GM21447 (cell line): ENCODE data around the gene MTRF1L.
"Not testable (repeated sequence)": the region's sequence is repeated elsewhere in the genome, so short reads cannot be mapped to it uniquely, and the experiment has no call there.

Experiments
- ATAC-seq: cut with Tn5 transposase; IDR thresholded peaks from one replicate; pipeline ENCODE4 v1.9.1; 2021; ENCODE audit not compliant: unreplicated experiment

MTRF1L gene

DNA sequence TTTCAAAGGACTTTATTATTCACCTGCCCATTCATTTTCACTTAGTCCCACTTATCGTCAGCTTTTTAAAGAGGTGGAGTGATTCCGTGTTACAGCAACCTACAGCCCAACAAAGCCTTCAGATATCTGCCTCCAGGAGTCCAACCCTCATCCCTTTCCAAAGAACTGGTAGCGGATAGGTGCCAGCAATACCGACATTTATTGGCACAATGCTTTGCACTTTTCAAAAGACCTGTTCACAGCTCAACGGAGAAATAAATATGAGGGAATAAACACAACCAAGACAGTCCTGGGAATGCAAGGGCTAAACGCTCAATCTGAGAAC, 819 bp upstream of the MTRF1L start:
- ATAC-seq, result peak; percentile 5

GRCh38 chr6:153001767-153002612, 519 bp downstream of the MTRF1L start:
- ATAC-seq, result peak; percentile 25

- not testable (repeated sequence) for ATAC-seq
Observed at GRCh38 chr6:153000790-153001189, 1.7 kb downstream of the MTRF1L start.

- no peak for ATAC-seq
Observed at GRCh38 chr6:153000243-153000642, 2.3 kb downstream of the MTRF1L start.

GRCh38 chr6:152999538-152999937, 3.0 kb downstream of the MTRF1L start:
- ATAC-seq, result not testable (repeated sequence)

DNA sequence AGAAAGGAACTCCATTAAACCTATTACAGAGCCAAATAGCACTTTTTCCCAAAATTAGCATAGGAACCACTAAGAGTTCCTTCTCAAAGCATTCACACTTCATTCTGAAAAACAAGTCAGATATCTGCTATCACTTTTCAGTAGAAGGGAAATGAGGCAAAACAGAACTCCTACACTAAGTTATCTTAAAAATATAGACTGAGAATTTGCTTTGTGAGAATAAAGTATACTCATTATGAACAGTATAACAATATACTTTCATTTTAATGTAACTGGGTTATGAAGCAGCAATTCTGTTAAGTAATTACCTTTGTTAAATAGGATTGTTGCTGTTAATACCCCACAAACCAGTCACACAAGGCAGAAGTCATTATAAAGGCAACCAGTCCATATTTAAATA, 8.7 kb downstream of the MTRF1L start:
- ATAC-seq, result no peak

GRCh38 chr6:152993431-152993830, 9.1 kb downstream of the MTRF1L start:
- ATAC-seq, result no peak

DNA sequence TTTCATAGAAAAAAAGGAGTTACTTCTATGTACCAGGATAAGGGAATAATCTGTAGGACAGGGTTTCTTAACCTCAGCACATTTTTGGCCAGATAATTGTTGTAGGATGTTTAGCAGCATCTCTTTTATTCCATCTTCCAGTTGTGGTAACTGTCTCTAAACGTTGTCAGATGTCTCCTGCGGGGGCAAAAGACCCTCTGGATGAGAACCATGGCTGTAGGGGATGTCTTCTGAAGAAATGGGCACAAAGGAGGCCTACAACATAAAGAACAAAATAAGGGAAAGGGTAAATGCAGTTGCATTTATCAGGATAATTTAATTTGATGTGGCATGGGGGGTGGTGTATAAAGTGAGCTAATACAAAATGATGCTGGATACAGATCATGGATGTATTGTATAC, 15.5 kb downstream of the MTRF1L start:
- ATAC-seq, result no peak

- not testable (repeated sequence) for ATAC-seq
Observed at GRCh38 chr6:152985300-152985699, 17.2 kb downstream of the MTRF1L start.

DNA sequence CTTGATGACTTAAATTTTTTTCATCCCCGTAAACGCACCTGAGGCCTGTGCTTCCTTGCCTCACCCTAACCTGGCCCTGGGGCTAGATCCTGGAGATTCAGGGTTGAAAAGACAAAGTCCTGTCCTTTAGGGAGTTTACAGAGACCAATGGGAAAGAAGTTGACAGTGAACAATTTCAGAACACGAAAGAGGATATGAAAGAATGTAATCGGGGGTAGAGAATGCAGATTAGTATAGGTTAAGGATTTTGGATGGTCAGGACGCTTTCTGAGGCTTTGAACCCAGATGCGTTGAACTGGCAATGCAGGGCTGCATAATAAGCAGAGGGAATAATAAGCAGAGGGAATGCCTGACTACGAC, 18.0 kb downstream of the MTRF1L start:
- ATAC-seq, result peak; percentile 32

- ATAC-seq, result peak; percentile 26
Observed at GRCh38 chr6:152983637-152984512, 18.6 kb downstream of the MTRF1L start.

GRCh38 chr6:152982904-152983636, 19.4 kb downstream of the MTRF1L start, which contains the start of gene FBXO5:
Gene FBXO5 (minus strand): TSS chr6:152983041. CDS start chr6:152982959, 82 bp downstream.
- peak; percentile 73 for ATAC-seq

- no peak for ATAC-seq
Observed at GRCh38 chr6:152981989-152982903, 20.3 kb downstream of the MTRF1L start.

GRCh38 chr6:152981219-152981618, 21.3 kb downstream of the MTRF1L start:
- ATAC-seq, result no peak

- no peak for ATAC-seq
Observed at GRCh38 chr6:152980656-152981055, 21.9 kb downstream of the MTRF1L start.

DNA sequence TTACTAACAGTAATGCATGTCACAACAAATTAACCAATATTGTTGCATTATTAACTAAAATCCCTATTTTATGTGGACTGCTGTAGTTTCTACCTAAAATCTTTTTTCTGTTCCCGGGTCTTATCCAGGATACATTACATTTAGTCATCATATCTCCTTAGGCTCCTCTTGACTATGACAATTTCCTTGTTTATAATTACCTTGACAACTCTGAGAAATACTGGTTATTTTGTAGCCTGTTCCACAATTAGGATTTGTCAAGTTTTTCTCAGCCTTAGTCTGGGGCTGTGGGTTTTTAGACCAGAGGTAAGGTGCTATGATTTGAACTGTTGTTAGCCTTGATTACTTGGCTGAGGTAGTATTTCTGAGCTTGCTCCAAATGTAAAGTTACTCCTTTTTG, 23.4 kb downstream of the MTRF1L start:
- ATAC-seq, result no peak

DNA sequence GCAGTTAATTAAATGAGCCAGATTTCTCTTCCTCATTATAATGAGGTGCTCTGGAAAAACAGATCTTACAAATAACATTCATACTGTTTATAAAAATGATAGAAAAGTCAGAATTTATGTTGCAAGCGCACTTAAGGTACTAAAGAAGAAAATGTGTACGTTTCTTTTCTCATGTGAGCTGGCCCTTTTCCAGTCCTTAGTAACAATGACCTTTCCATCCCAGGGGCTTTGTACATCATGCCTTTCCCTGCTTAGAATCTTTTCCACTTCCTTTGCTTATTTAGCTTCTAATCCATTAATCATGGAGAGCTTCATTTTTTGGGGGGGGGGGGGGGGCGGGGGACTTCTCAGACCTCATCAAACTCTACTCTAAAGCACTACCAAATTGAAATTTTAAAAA, 24.5 kb downstream of the MTRF1L start:
- ATAC-seq, result no peak

- no peak for ATAC-seq
Observed at GRCh38 chr6:152977556-152977955, 25.0 kb downstream of the MTRF1L start.

DNA sequence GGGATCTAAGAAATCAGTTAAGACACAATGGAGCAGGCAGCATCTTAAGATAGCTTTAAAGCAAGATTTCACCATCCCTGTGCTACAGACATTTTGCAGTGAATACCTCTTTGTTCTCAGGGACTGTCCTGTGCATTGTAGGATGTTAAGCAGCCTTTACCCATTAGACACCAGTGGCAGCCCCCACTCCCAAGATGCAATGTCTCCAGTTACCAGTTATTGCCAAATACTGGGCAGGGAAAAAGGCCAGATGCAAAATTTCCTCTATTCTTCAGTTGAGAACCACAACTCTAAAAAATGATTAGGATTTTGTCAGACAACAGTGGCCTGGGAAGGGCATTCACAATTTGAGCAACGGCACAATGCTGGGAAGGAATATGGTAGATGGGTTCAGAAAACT, 25.8 kb downstream of the MTRF1L start:
- ATAC-seq, result no peak

DNA sequence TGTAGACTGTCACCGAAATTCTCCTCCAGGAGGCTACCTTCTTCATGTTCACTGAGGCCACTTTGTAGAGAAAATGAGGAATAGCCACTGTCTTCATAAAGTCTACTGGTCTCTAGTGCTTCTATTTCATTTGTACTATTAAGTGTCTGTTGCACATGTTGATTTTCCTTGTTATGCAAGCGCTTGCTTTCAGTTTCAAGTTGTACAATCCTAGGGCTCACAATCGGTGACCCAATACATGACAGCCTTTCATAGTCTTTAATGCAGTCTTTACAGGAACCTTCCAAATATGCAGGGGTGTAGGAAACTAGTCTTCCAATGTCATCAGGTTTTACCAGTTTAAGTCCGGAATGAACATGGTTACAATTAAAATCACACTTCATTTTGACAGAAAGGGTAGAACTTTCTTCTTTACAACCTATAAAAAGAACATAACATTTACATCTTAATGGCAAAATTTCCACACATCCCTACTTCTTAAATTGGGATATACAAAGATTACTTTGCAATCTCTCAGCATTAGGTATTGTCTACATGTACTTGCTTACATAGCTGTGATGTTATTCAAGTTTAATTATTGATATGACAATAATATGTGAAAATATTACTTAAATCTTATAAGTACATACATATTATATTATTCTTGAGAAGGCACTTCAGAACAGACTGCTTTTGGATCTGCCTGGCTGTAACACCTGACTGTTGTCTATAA, 27.1 kb downstream of the MTRF1L start:
- ATAC-seq, result peak; percentile 46
